ENCODE data around the gene STPG1.

DNA sequence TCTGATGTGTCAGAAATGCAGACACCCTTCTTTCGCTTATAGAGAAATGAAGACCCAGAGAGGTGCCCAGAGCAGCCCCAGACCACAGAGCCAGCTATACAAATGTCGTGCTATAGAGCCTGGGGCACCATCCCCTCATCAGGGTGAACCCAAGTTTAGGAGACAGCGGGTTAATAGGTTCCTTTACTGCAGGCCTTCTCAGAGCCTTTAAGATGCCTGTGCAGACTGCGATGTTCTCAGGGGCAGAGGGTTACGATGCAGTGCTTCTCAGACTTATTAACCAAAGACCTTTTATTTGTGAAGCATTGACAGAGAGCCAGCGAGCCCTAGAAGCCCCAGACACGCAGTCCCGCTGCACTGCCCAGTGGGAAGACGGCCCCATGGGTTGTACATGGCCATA, 46.9 kb downstream of the STPG1 start:
- no peak for TF ChIP-seq GATA2 (IDR thresholded peaks at IDR 0.05; ENCODE audit: low read depth, low read length)
- TF ChIP-seq GATA3 (IDR thresholded peaks at IDR 0.05; ENCODE audit: low read depth, low read length), result no peak
